Measurements from ENCODE around the gene SMARCA2. TPM values are rescaled to one million over a fixed set of nuclear protein-coding genes. Genes with fewer than 3 reads are reported as not detected.
"Not testable (repeated sequence)": the region's sequence is repeated elsewhere in the genome, so short reads cannot be mapped to it uniquely, and the experiment has no call there.

Gene SMARCA2
- total RNA-seq, 2 experiments from 2014 or later = 110 to 117 TPM

- ChIA-PET CTCF (no interaction called here), POLR2A (no interaction called here)
These were observed 106.0 kb downstream of the SMARCA2 start for GRCh38 chr9:2120926-2121689.

DNA sequence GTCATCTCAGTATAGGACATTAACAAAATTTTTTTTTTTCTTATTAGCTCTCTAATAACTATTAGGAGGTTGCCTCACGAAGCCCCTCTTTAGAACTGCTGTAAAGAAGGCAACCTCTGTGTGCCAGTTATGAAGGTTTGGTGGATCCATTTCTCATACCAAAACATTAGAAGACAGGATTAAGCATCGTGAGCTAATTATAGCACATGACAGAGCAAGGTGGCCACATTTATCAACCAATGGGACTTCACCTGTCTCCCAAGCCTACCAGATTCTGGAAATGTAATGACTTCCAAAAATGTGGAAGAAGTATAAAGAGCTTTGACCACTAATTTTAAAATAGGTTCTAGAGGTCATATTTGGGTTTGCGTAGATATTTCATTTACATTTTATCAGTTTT, 107.2 kb downstream of the SMARCA2 start:
- POLR2A ChIA-PET = no interaction called here
- CTCF ChIA-PET = no interaction called here

DNA sequence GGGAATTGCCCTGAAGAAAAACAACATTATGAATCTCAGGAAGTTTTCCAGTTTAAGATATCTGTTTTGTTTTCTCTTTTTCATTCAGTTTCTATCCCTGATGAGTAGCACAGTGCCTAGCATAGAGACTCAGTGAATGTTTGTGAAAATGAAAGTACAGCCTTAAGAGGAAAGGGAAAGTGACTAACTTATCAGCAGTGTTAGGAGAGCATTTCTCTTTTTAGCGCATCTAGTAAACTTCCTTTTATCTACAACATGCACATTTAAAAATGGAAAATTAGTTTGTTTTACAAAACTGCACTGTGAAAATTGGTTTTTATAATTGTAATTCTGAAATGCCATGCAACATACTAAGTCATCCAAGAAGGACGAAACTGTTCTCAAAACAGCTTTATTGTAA, 110.8 kb downstream of the SMARCA2 start:
- ChIA-PET POLR2A (no interaction called here), CTCF (interaction anchor here (0.8 to 1.0 kb wide), 2 partner anchors 17 to 39 kb away, joined by 3 read pairs; no protein-coding TSS in a partner anchor)

GRCh38 chr9:2126331-2126803, 111.2 kb downstream of the SMARCA2 start:
- POLR2A ChIA-PET = no interaction called here
- CTCF ChIA-PET = no interaction called here

GRCh38 chr9:2127486-2127885, 112.3 kb downstream of the SMARCA2 start:
- POLR2A ChIA-PET = no interaction called here
- CTCF ChIA-PET = interaction anchor here (1.1 kb wide), 1 partner anchor 53 kb away, joined by 3 read pairs; no protein-coding TSS in a partner anchor

GRCh38 chr9:2128141-2128540, 113.0 kb downstream of the SMARCA2 start:
- POLR2A ChIA-PET = no interaction called here
- CTCF ChIA-PET = interaction anchor here (1.1 kb wide), 1 partner anchor 53 kb away, joined by 3 read pairs; no protein-coding TSS in a partner anchor

DNA sequence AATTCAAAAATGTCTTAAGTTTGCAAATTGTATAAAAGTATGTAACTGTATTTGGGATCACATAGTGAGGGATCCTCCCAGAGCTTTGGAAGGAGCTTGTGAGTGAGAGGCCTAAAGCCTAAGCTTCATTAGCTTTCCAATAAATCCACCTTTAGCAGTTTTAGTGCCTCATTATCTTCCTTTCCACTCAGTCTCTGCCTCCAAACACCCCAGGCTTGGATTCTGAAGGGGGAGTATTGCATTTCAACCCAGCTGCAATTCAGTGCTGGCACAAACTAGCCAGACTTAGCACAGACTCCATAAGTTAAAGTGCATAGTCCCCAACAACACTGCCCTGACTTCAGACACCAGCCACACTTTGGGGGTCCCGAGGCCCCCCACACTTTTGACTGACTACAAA, 113.5 kb downstream of the SMARCA2 start:
- POLR2A ChIA-PET = no interaction called here
- CTCF ChIA-PET = no interaction called here

DNA sequence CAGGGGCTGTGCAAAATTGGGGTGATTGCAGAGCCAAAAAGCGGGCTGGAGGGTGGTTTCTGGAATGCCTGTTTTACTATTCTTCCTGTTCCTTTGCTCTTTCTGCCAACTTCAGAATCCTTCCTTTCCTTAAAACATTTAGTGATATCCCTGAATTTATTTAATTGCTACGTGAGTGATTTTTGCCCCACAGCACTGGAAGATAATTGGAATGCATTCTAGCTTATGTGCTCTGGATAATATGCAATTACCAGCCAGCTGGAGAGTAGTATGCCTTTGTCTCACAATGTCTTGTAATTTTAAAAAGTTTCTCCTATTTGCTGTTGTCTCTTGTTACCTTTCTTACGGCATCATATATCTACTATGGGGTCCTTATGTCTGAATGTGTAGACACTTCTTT, 115.8 kb downstream of the SMARCA2 start:
- CTCF ChIA-PET = interaction anchor here (0.9 kb wide), 1 partner anchor 27 kb away, joined by 10 read pairs; no protein-coding TSS in a partner anchor
- POLR2A ChIA-PET = no interaction called here

- ChIA-PET POLR2A (interaction anchor here (0.6 kb wide), 1 partner anchor 38 kb away, joined by 3 read pairs; no protein-coding TSS in a partner anchor), CTCF (interaction anchor here (1.3 kb wide), 1 partner anchor 14 kb away, joined by 3 read pairs; no protein-coding TSS in a partner anchor)
These were observed 117.4 kb downstream of the SMARCA2 start for GRCh38 chr9:2132484-2133082.

DNA sequence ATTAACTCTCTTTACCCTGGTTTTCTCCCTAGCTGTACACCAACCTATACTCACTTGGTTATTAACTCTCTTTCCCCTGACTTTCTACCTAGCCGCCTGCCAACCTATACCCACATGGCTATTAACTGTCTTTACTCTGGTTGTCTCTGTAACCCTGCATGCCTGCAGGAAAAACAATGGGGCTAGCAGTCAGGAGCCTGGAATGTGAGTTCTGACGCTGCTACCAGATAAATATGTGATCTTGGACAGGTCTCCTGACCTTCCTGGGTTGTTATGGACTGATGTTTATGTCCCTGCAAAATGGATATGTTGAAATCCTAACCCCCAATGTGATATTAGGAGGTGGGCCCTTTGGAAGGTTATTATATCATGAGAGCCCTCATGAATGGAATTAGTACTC, 119.2 kb downstream of the SMARCA2 start:
- POLR2A ChIA-PET = no interaction called here
- CTCF ChIA-PET = no interaction called here

- ChIA-PET CTCF (no interaction called here), POLR2A (no interaction called here)
These were observed 123.5 kb downstream of the SMARCA2 start for GRCh38 chr9:2138646-2139045.

DNA sequence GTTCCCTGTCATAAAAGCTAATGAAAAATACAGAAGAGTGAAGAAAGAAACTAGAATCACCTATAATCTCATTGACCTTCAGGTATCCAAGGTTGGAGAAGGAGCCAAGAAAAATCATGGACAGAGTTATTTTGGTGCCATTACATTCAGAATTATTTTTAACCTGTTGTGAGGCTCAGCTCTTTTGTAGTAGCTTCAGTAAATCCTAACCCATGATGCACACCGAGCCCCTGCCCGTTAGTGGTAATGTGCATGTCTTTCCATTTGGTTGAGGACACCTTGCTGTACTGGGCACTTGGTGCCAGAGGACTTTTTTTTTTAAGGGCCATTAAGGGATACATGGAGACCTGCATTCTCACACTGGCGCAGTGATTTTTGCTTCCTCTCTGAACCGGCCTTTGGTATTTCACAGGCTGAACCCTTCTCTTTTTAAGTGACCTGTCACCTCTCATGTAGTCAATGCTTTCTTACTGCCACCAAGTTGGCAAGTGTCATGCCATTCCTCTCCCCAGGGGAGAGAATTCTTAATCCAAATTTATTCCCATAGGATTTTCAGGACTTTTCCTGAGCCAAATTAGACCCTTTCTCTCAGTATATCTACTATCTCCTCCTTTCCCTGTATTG, 125.6 kb downstream of the SMARCA2 start:
- CTCF ChIA-PET = no interaction called here
- POLR2A ChIA-PET = interaction anchor here (0.6 kb wide), 1 partner anchor 1387 kb away, joined by 3 read pairs; no protein-coding TSS in a partner anchor

DNA sequence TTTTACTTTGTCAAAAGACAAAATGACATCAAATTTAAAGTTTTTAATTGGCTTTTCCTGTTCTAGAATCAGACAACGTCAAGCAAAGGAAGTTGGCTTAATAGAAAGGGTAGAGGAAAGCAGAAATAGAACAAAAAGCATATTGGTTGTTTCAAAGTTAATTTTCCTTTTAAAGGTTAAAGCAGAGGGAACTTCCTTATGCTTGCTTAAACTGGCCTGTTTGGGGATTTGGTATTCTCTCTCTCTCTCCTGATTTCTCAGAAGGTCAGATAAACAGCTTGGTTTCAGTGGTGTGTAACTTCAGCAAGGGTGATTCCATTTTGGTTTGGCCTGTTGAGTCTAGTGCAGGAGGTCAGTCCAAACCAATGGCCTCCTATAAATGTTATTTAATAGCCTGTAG, 127.1 kb downstream of the SMARCA2 start:
- ChIA-PET POLR2A (no interaction called here), CTCF (no interaction called here)

DNA sequence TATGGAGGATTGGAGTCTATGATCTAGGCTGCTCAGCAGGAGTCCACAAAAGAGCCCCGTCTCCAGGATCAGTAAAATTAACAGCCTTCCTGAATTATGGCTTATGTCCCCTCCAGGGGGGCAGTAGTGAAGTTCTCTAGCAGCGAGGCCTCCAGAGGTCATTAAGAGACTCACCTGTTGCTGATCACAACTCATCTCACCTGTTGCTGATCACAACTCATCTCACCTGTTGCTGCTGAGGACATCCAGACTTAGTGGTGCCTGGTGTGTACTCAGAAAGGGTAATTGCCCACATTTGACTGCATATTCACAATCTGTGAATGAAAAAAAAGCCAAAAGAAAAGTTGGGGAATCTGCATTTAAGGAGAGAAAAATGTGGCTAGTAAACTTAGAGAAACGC, 129.5 kb downstream of the SMARCA2 start:
- ChIA-PET POLR2A (no interaction called here), CTCF (no interaction called here)

GRCh38 chr9:2145746-2146145, 130.6 kb downstream of the SMARCA2 start:
- POLR2A ChIA-PET = no interaction called here
- CTCF ChIA-PET = interaction anchor here (1.3 kb wide), 1 partner anchor 14 kb away, joined by 3 read pairs; no protein-coding TSS in a partner anchor

DNA sequence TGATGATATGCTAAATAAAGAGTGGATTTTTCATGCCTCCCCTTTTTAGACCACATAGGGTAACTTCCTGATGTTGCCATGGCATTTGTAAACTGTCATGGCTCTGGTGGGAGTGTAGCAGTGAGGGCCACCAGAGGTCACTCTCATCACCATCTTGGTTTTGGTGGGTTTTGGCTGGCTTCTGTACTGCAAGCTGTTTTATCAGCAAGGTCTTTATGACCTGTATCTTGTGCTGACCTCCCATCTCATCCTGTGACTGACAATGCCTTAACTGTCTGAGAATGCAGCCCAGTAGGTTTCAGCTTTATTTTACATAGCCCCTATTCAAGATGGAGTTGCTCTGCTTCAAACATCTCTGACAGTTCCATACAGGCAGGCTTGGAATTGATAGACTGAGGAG, 131.6 kb downstream of the SMARCA2 start:
- POLR2A ChIA-PET = not testable (repeated sequence)
- CTCF ChIA-PET = interaction anchor here (1.3 kb wide), 1 partner anchor 15 kb away, joined by 3 read pairs; no protein-coding TSS in a partner anchor

- CTCF ChIA-PET = no interaction called here
- POLR2A ChIA-PET = no interaction called here
These were observed 135.2 kb downstream of the SMARCA2 start for GRCh38 chr9:2150338-2150737.

DNA sequence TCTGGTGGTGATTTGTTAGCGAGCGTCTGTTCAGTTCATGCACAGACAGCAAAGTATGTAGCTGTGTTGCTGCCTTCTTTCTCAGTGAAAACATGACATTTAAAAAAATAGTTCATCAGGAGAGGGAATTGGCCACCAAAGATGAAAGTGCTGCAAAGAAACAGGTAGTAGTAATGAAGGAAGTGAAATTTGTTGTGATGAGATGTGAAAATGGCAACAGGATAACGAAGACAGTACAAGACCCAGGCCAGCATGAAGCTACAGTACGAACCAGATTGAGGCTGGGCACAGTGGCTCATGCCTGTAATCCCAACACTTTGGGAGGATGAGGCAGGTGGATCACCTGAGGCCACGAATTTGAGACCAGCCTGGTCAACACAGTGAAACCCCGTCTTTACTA, 136.0 kb downstream of the SMARCA2 start:
- ChIA-PET POLR2A (no interaction called here), CTCF (no interaction called here)

GRCh38 chr9:2152966-2153629, 138.0 kb downstream of the SMARCA2 start:
- POLR2A ChIA-PET = no interaction called here
- CTCF ChIA-PET = no interaction called here

DNA sequence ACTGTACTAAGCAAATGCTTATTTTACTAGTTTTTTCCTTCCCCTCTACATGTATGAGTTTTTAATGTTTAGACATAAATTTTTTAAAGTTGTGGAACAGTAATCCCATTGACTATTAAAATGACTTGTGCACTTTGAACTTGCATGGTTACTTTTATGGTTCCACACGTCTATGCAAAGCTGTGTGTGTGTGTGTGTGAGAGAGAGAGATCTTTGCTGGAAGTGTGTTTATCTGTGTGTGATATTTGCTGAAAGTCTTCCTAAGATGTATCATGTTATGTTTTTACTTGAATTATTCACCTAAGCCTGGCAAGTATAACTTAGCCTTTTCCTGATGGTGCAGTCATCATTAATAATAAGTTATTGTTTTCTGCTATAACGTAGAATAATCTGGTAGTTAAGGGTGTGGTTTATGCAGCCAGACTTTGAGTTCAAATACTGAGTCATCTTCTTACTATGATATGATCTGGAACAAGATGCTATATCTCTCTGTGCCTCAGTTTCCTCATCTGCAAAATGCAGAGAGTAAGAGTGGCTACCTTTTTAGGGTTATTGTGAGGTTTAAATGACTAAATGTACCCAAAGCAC, 138.6 kb downstream of the SMARCA2 start:
- ChIA-PET POLR2A (no interaction called here), CTCF (no interaction called here)
